ENCODE results near the gene PHF1.

DNA sequence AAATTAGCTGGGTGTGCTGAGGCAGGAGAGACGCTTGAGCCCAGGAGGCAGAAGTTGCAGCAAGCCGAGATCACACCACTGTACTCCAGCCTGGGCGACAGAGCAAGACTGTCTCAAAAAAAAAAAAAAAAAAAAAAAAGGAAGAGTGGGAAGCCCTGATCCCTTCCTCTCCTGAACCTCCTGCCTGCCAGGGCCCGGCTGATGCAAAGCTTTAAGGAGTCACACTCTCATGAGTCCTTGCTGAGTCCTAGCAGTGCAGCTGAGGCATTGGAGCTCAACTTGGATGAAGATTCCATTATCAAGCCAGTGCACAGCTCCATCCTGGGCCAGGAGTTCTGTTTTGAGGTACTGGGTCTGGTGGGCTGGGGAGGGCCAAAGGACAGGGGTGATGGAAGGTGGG, 24.1 kb downstream of the PHF1 start:
- TF ChIP-seq EZH2 (IDR thresholded peaks at IDR 0.05; ENCODE audit: low read length) = no peak
- TF ChIP-seq, protein P1, sequence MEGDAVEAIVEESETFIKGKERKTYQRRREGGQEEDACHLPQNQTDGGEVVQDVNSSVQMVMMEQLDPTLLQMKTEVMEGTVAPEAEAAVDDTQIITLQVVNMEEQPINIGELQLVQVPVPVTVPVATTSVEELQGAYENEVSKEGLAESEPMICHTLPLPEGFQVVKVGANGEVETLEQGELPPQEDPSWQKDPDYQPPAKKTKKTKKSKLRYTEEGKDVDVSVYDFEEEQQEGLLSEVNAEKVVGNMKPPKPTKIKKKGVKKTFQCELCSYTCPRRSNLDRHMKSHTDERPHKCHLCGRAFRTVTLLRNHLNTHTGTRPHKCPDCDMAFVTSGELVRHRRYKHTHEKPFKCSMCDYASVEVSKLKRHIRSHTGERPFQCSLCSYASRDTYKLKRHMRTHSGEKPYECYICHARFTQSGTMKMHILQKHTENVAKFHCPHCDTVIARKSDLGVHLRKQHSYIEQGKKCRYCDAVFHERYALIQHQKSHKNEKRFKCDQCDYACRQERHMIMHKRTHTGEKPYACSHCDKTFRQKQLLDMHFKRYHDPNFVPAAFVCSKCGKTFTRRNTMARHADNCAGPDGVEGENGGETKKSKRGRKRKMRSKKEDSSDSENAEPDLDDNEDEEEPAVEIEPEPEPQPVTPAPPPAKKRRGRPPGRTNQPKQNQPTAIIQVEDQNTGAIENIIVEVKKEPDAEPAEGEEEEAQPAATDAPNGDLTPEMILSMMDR (optimal IDR thresholded peaks at IDR 0.05 in 1 of 3, IDR thresholded peaks at IDR 0.05 in 1 of 3, conservative IDR thresholded peaks at IDR 0.05 in 1 of 3; ENCODE audit: extremely low read depth in 1 of 3, insufficient read depth in 2 of 3, low read length in 3 of 3) = no peak

Data from keratinocyte (primary cell).